HCT116 (cell line): Measurements from ENCODE around the gene AP1M1. TPM values are rescaled to one million over a fixed set of nuclear protein-coding genes. Genes with fewer than 3 reads are reported as not detected.

Experiments
- ATAC-seq: fragments of 200-7000 bp; cut with Tn5 transposase; 2 replicates; pipeline ENCODE4 v1.9.1; 2020; ENCODE audit warnings: mild to moderate bottlenecking, moderate library complexity
- BruUV-seq: library from RNA; stranded (reverse); fragments of 400-500 nt; replicated peaks from 2 replicates; lab custom pipeline; 2021; lab: Mats Ljungman, UMichigan
- CTCF ChIA-PET: fragments of 300-600 bp; sonication (Branson Sonifier 250); formaldehyde crosslinking; loops from one replicate; lab custom pipeline; 2021; ENCODE audit warnings: antibody characterized with exemption; lab: Charles Lee
- POLR2A ChIA-PET: fragments of 300-600, 350-600 bp; sonication (Branson Sonifier 250); formaldehyde crosslinking; loops from one replicate; lab custom pipeline; 2021; ENCODE audit warnings: antibody characterized with exemption; lab: Charles Lee
- RAD21 ChIA-PET, 2 experiments: fragments of 300-600 bp; sonication (Branson Sonifier 250); formaldehyde crosslinking; loops; one replicate each; lab custom pipeline; 2023; ENCODE audit warnings: low total read pairs in 2 of 2; ENCODE audit not compliant: uncharacterized antibody in 2 of 2, unreplicated experiment in 2 of 2, low non-redundant PET in 1 of 2; lab: Charles Lee
- DNase-seq: peaks from one replicate; pipeline ENCODE4 v3.0.0-alpha.2; 2010; ENCODE audit warnings: low read depth, low spot score
- H2AFZ ChIP-seq: fragments of 200-600 bp; shearing (Covaris generic), sonication (generic); 2 replicates; pipeline ENCODE4 v1.6.1; 2017; ENCODE audit warnings: low read depth, mixed run types, mixed read lengths, antibody characterized with exemption, low read length; ENCODE audit not compliant: poor library complexity, severe bottlenecking
- H3K27ac ChIP-seq: 2 replicates; pipeline ENCODE4 v1.5.1; 2012; ENCODE audit warnings: low read depth, low read length
- H3K27me3 ChIP-seq: fragments of 200-600 bp; sonication (generic); 2 replicates; pipeline ENCODE4 v1.6.1; 2016; ENCODE audit warnings: mixed run types, low read length, mixed read lengths; ENCODE audit not compliant: insufficient read depth
- H3K36me3 ChIP-seq, 2 experiments: fragments of 200-500 bp in 1 of 2; fragments of 200-600 bp in 1 of 2; sonication (Bioruptor generic) in 1 of 2; sonication (generic) in 1 of 2; 2 replicates each; pipeline versions ENCODE4 v1.5.1 to v1.6.1; 2014 to 2016; ENCODE audit warnings: low read length in 2 of 2, inconsistent platforms in 1 of 2, mixed read lengths in 1 of 2, mixed run types in 1 of 2; ENCODE audit not compliant: insufficient read depth in 2 of 2, control insufficient read depth in 1 of 2
- H3K4me1 ChIP-seq, 2 experiments: fragments of 200-600 bp in 1 of 2; sonication (generic) in 1 of 2; 2 replicates each; pipeline versions ENCODE4 v1.5.1 to v1.6.1; 2012 to 2017; ENCODE audit warnings: low read length in 2 of 2, inconsistent platforms in 1 of 2, mild to moderate bottlenecking in 1 of 2, mixed read lengths in 1 of 2, mixed run types in 1 of 2, moderate library complexity in 1 of 2; ENCODE audit not compliant: insufficient read depth in 2 of 2, control insufficient read depth in 1 of 2
- H3K4me2 ChIP-seq: fragments of 200-600 bp; sonication (generic); 2 replicates; pipeline ENCODE4 v1.6.1; 2017; ENCODE audit warnings: mixed run types, low read length, mixed read lengths
- H3K4me3 ChIP-seq, 2 experiments: fragments of 200-600 bp in 1 of 2; sonication (generic) in 1 of 2; replicated peaks in 1 of 2; 2 replicates each; pipeline ENCODE4 v1.5.1; 2011 to 2016; ENCODE audit warnings: low read length in 2 of 2, control low read depth in 1 of 2, low read depth in 1 of 2, mild to moderate bottlenecking in 1 of 2, mixed read lengths in 1 of 2, mixed run types in 1 of 2
- H3K79me2 ChIP-seq: fragments of 200-600 bp; sonication (generic); 2 replicates; pipeline ENCODE4 v1.6.1; 2017; ENCODE audit warnings: mild to moderate bottlenecking, mixed run types, low read length, moderate library complexity, mixed read lengths; ENCODE audit not compliant: insufficient read depth
- H3K9ac ChIP-seq: fragments of 200-600 bp; sonication (generic); 2 replicates; pipeline ENCODE4 v1.6.1; 2016; ENCODE audit warnings: low read length, mixed read lengths
- H3K9me2 ChIP-seq: fragments of 200-600 bp; sonication (generic), shearing (Covaris generic); 2 replicates; pipeline ENCODE4 v1.6.1; 2017; ENCODE audit warnings: mixed run types, mild to moderate bottlenecking, moderate library complexity; ENCODE audit not compliant: insufficient read depth
- H3K9me3 ChIP-seq, 2 experiments: fragments of 200-500 bp in 1 of 2; fragments of 200-600 bp in 1 of 2; sonication (Bioruptor generic) in 1 of 2; sonication (generic) in 1 of 2; 2 replicates each; pipeline ENCODE4 v1.6.1; 2014 to 2017; ENCODE audit warnings: low read length in 2 of 2, mixed read lengths in 2 of 2, inconsistent platforms in 1 of 2, low read depth in 1 of 2, mild to moderate bottlenecking in 1 of 2, mixed run types in 1 of 2, moderate library complexity in 1 of 2; ENCODE audit not compliant: control insufficient read depth in 1 of 2, insufficient read depth in 1 of 2
- H4K20me1 ChIP-seq: fragments of 200-600 bp; sonication (generic), shearing (Covaris generic); 2 replicates; pipeline ENCODE4 v1.6.1; 2017; ENCODE audit warnings: mixed run types, mild to moderate bottlenecking, moderate library complexity; ENCODE audit not compliant: insufficient read depth
- CTCF ChIP-seq, 3 experiments: fragments of 200-600 bp in 1 of 3; sonication (generic) in 1 of 3; IDR thresholded peaks in 2 of 3; conservative IDR thresholded peaks in 1 of 3; 2 replicates each; pipeline ENCODE4 v1.5.1; 2012 to 2017; ENCODE audit warnings: low read depth in 2 of 3, low read length in 2 of 3, antibody characterized with exemption in 1 of 3, borderline replicate concordance in 1 of 3, control low read depth in 1 of 3, mild to moderate bottlenecking in 1 of 3, mixed read lengths in 1 of 3, mixed run types in 1 of 3, moderate library complexity in 1 of 3; ENCODE audit not compliant: insufficient read depth in 1 of 3
- EGR1 ChIP-seq: IDR thresholded peaks from 2 replicates; pipeline ENCODE4 v1.6.1; 2012; ENCODE audit warnings: low read depth
- ELF1 ChIP-seq: IDR thresholded peaks from 2 replicates; pipeline ENCODE4 v1.6.1; 2012; ENCODE audit warnings: low read depth, borderline replicate concordance
- EZH2phosphoT487 ChIP-seq: fragments of 200-600 bp; IDR thresholded peaks from 2 replicates; pipeline ENCODE4 v1.6.1; 2018; ENCODE audit warnings: antibody characterized with exemption, borderline replicate concordance
- FOSL1 ChIP-seq: IDR thresholded peaks from 2 replicates; pipeline ENCODE4 v1.6.1; 2012; ENCODE audit warnings: low read depth
- MAX ChIP-seq: IDR thresholded peaks from 2 replicates; pipeline ENCODE4 v1.6.1; 2012
- POLR2A ChIP-seq: IDR thresholded peaks from 2 replicates; pipeline ENCODE4 v1.7.0; 2011; ENCODE audit warnings: borderline replicate concordance; ENCODE audit not compliant: insufficient read depth, insufficient read length; ENCODE audit errors: extremely low read depth
- POLR2AphosphoS5 ChIP-seq: IDR thresholded peaks from 2 replicates; pipeline ENCODE4 v1.6.1; 2011; ENCODE audit warnings: mild to moderate bottlenecking, low read depth, low read length, moderate library complexity
- REST ChIP-seq: IDR thresholded peaks from 2 replicates; pipeline ENCODE4 v1.6.1; 2012; ENCODE audit warnings: low read depth
- SIN3A ChIP-seq: IDR thresholded peaks from 2 replicates; pipeline ENCODE4 v1.6.1; 2012; ENCODE audit warnings: low read depth
- SP1 ChIP-seq: IDR thresholded peaks from 2 replicates; pipeline ENCODE4 v1.6.1; 2012; ENCODE audit warnings: low read depth
- ZBTB33 ChIP-seq: IDR thresholded peaks from 2 replicates; pipeline ENCODE4 v1.6.1; 2011; ENCODE audit warnings: mild to moderate bottlenecking, low read length, moderate library complexity; ENCODE audit not compliant: insufficient replicate concordance; ENCODE audit errors: extremely low read depth
- ZFX ChIP-seq: fragments of 450-650 bp; IDR thresholded peaks from 2 replicates; pipeline ENCODE4 v1.6.1; 2017
- ZNF274 ChIP-seq: fragments of 200-500 bp; sonication (Bioruptor generic); IDR thresholded peaks from 2 replicates; pipeline ENCODE4 v1.6.1; 2014; ENCODE audit warnings: mild to moderate bottlenecking, low read depth, low read length, inconsistent platforms
- intact Hi-C: fragments of 100-400 bp; cut with micrococcal nuclease; formaldehyde crosslinking; loops from 2 replicates; pipeline ENCODE4 v1.10.0; 2022
- total RNA-seq: library from RNA; stranded (reverse); gene quantifications from one replicate; pipeline ENCODE4 v1.2.1, GENCODE V29; 2021; ENCODE audit not compliant: unreplicated experiment

Gene AP1M1
- total RNA-seq, 1 experiment from 2014 or later, result 50.0 TPM

- no peak for DNase-seq
- Histone ChIP-seq H3K9me3 (no peaks in the 10 kb centered on the region; a peak in 1 of 4 replicates), H4K20me1 (no peaks in the 10 kb centered on the region), H3K4me1 (peaks cover 28 to 42% of the 10 kb centered on the region in 2 experiments), H3K9ac (no peak overlapping the region), H3K79me2 (no peaks in the 10 kb centered on the region), H3K36me3 (no peaks in the 10 kb centered on the region)
- RAD21 ChIA-PET, result no interaction called here
- no TSS peak for BruUV-seq
- CTCF ChIA-PET, result no interaction called here
- TF ChIP-seq POLR2AphosphoS5 (no peak), EGR1 (no peak), ZNF274 (no peak), ELF1 (no peak), ZBTB33 (no peak), REST (no peak), FOSL1 (no peak), EZH2phosphoT487 (no peak), ZFX (no peak), MAX (no peak), CTCF (IDR thresholded peaks at IDR 0.05 in 2 of 3, conservative IDR thresholded peaks at IDR 0.05 in 1 of 3; ENCODE audit: borderline replicate concordance in 1 of 3, insufficient read depth in 1 of 3, low read depth in 2 of 3, low read length in 2 of 3) (no peak), SIN3A (no peak), SP1 (no peak), POLR2A (no peak)
- TF ChIP-seq, all 23 proteins: peak for 0
- Histone ChIP-seq H2AFZ (no peak overlapping the region), H3K27me3 (no peaks in the 10 kb centered on the region), H3K4me3 (no peak overlapping the region), H3K27ac (no peak overlapping the region), H3K9me2 (no peaks in the 10 kb centered on the region), H3K4me2 (no peak overlapping the region)
- POLR2A ChIA-PET, result no interaction called here
- intact Hi-C loops, result no loop called here
- ATAC-seq, result no peak
These were observed 31.3 kb upstream of the AP1M1 start for GRCh38 chr19:16166417-16166816.
